GM21526 (cell line): ENCODE results near the gene DPYD.

Experiments used
- ATAC-seq: cut with Tn5 transposase; IDR thresholded peaks from one replicate; pipeline ENCODE4 v1.9.1; 2021; ENCODE audit warnings: moderate library complexity; ENCODE audit not compliant: unreplicated experiment, low FRiP score

The DPYD gene

GRCh38 chr1:97796711-97797110 lies 124.1 kb downstream of the DPYD start:
- ATAC-seq: no peak

DNA sequence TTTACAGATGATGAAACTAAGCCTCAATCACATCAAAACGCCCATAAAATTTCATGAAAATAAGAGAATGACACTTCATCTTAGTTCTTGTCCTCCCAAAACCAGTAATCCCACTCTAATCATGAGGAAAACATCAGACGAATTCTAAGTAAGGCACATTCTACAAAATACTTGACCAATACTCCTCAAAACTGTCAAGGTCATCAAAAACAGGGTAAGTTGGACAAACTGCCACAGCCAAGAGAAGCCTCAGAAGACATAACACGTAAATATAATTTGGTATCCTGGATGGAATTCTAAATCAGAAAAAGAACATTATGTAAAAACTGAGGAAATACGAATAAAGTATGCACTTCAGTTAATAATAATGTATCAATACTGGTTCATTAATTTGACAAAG lies 128.2 kb downstream of the DPYD start:
- ATAC-seq: no peak

DNA sequence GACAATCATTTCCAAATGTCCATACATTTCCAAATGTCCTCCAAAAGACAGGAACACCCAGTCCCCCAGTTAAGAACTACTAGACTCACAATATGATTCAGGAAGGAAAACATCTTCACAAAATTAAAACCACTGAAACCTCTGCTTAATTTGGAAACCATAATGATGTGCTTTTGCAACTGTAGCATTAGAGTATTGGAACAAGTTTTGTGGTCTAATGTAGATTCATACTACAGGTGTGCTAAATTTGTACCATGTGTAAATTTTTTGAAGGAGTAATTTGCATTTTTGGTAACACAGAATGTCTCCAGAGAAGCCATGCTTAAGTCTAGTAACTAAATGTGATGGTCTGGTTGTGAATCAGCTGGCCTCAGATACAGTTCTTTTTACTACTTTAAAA lies 129.6 kb downstream of the DPYD start:
- ATAC-seq: peak; percentile 82

- ATAC-seq: no peak
Observed at GRCh38 chr1:97787231-97787630, 133.6 kb downstream of the DPYD start.

GRCh38 chr1:97784661-97785060 lies 136.2 kb downstream of the DPYD start:
- ATAC-seq: no peak

DNA sequence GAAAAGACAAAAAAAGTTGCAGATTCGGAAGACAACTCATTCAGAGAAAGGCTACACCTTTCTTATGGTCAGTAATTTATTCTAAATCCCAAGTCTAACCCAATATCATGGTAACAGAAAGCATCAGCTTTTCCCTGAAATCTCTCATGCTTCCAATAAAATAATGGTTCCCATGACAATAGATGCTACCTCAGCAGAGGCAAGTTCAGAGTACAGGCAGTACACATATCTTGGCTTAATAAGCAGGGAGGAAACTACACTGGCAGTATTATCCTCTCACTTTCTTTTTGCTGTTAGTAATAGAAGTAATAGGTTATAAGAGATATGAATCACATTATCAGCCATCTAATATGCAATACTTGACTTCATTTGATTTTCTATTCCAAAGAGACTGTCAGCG lies 137.1 kb downstream of the DPYD start:
- ATAC-seq: no peak

- peak; percentile 58 for ATAC-seq
Observed at GRCh38 chr1:97781762-97782337, 139.0 kb downstream of the DPYD start.

- peak; percentile 66 for ATAC-seq
Observed at GRCh38 chr1:97780884-97781283, 139.9 kb downstream of the DPYD start.

GRCh38 chr1:97778718-97779117 lies 142.1 kb downstream of the DPYD start:
- no peak for ATAC-seq

DNA sequence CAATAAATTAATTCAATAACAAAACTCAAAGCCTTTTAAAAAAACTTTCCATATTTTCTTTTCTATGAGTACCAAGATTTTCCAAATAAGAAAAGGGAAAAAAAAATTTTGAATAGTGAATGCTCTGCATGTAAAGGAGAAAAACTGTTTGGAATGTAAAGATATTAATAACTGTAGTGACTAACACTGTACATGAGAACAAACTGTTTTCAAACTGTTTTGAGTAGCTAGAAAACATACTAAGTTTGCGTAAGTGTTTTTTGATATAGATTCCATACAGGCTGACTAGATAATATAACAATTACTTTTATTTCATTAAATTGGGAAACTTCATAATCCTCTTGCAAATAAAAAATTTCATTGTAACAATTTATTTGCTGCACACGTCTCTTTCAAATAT lies 150.5 kb downstream of the DPYD start:
- ATAC-seq: no peak

- ATAC-seq: no peak
Observed at GRCh38 chr1:97767381-97767780, 153.5 kb downstream of the DPYD start.

- ATAC-seq: no peak
Observed at GRCh38 chr1:97764991-97765390, 155.8 kb downstream of the DPYD start.

DNA sequence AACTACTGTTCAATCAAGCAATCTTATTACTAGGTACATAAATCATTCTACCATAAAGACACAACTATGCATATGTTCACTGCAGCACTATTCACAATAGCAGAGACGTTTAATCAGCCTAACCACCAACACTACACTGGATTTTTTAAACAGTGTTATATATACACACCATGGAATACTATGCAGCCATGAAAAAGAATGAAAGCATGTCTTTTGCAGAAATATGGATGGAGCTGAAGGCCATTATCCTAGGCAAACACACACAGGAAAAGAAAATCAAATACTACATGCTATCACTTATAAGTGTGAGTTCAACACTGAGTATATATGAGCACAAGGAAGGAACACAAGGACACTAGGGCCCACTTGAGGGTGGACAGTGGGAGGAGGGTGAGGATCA lies 159.2 kb downstream of the DPYD start:
- no peak for ATAC-seq

DNA sequence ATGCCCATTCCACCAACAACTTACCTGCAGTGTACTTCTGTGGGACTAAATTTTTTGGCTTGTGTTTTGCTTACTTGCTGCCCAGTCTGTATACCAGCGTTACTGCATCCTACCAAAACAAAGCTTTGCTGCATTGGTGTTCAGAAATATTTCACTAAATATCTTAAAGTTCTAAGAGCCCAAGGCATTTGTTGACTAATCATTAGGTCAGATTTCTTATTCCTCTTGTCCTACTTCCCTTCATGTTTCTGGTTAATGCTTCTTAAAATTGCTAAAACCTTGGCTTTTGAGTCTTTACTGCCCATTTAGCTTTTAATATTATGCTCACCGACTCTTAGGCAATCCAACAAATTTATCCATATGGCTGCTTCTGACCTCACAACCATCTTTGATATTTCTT lies 161.8 kb downstream of the DPYD start:
- ATAC-seq: no peak

- ATAC-seq: no peak
Observed at GRCh38 chr1:97758541-97759057, 162.2 kb downstream of the DPYD start.

- no peak for ATAC-seq
Observed at GRCh38 chr1:97745912-97746311, 174.9 kb downstream of the DPYD start.

GRCh38 chr1:97744977-97745376 lies 175.9 kb downstream of the DPYD start:
- no peak for ATAC-seq

DNA sequence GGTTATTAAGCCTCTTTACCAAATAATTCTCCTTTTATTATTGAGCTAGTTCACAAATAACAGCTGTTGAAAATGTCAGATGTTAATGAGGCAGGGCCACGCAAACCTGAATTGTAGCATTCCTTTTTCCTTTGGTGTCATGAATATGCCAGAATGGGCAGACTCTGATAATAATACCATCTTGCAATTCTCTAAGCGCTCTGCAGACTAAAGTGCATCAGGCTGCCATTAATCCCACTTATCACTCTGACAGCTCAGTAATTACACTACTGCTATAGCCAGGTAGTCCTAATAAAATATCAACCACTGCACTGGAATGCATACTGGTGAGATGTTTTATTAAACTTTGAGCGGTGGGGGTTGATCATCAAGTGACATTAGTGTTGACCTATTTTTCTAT lies 177.7 kb downstream of the DPYD start:
- no peak for ATAC-seq

DNA sequence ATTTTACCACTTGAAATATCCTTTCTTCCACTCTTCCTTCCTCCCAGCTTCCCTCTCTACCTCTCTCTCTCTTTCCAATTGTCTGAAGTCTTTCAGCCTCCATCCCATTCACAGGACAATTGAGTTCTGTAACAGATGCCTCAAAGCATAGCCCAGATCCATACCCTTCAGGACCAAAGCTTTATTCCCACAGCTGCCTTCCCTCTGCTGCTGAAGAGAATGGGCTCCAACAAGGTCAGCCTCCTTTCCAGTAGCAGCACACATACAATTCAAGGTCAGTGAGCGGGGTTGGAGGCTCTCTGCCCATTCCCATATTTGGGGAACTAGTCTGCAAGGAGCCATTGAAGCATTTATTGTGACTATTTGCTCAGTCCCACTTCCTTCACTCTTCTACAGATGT lies 179.9 kb downstream of the DPYD start:
- no peak for ATAC-seq

GRCh38 chr1:97739596-97740103 lies 181.2 kb downstream of the DPYD start:
- ATAC-seq: no peak

- ATAC-seq: no peak
Observed at GRCh38 chr1:97738270-97738669, 182.6 kb downstream of the DPYD start.

DNA sequence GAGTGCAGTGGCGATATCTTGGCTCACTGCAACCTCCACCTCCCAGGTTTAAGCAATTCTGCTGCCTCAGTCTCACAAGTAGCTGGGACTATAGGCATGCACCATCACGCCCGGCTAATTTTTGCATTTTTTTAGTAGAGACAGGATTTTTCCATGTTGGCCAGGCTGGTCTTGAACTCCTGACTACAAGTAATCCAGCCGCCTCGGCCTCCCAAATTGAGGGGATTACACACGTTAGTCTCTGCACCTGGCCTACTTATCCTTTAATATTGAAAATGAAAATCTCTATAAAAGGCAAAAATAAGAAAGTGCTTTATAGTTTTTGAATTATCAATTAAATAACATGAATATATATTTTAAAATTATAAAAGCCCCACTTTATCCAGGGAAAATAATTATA lies 190.6 kb downstream of the DPYD start:
- ATAC-seq: no peak

DNA sequence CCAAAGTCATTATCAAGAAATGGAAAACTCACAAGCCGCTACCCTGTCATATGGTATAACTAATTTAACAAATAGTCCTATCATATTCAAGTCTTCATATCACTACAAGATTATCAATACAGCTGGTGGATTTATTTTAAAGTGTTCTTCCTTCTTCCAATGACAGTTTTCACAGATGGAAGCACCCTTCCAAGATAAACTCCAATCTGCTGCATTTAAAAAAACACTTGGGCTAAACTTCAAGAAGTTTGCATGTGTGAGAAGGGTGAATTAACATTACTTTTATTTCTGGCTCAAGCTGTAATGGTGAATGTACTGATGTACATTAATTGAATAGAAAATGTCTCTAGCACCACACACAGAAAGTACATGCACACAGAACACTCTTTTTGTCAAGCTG lies 192.4 kb downstream of the DPYD start:
- ATAC-seq: no peak
